ENCODE results near the gene CDH10. TPM values are rescaled to one million over a fixed set of nuclear protein-coding genes. Genes with fewer than 3 reads are reported as not detected.

The CDH10 gene
- total RNA-seq, 1 donor from 2014 or later, result 0.07 TPM

DNA sequence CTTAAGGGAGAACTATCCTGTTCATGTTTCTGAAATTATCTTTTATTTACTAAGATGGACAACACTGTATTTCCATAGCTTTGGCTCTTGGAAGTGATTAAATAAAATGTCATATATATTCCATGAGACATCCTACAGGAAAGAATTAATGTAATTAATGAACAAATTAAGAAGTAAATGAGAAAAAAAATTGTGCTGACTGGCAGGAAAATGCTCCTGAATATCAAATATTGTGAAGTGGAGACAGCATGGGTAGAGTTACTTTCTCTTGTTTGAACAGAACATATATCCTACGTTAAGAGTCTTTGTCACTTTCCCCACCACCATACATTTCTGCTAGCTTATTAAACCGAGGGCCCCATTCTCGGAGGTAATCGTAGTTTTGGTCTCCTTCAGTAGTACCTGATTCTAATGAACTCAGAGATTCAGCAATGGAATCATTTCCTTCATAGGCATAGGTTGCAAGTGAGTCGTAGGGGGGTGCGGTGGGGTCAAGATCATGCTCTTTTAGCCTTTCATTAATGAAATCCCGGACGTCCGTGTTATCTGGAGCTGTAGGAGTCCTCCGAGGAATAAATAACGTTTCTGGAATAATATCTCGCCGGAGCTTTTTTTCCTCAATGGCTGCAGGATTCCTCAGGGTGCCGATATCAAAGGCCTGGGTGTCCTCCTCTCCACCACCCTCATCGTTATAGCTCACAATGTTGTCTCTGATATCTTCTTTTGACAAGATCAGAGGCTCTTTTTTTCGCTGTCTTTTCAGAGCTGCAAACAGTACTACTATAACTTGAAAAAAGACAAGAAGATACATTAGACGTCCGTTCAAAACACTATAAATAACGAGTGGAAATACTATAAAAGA, 157.2 kb downstream of the CDH10 start:
- no peak for DNase-seq (ENCODE audit: low read depth, low spot score)

DNA sequence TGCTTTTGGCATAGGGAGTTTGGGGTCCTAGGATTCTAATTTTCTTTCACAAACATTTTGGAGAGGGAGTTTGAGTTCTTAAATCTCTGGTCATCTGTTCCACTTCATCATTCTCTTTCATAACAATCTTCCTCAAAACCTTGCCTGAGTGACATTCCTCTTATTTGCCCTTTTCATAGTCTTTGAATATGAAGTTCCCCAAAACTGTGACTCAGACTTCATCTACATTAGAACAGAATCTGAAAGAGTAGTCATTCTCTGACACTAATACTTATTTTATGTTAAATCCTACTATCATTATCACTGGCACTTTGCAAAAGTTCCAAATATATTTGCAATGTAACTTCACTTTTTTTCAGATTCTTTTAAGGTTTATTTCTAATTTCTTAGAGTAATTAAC, 163.8 kb downstream of the CDH10 start:
- no peak for DNase-seq (ENCODE audit: low read depth, low spot score)

- DNase-seq (ENCODE audit: low read depth, low spot score), result no peak
Measured at GRCh38 chr5:24477958-24478357, 166.8 kb downstream of the CDH10 start.

DNA sequence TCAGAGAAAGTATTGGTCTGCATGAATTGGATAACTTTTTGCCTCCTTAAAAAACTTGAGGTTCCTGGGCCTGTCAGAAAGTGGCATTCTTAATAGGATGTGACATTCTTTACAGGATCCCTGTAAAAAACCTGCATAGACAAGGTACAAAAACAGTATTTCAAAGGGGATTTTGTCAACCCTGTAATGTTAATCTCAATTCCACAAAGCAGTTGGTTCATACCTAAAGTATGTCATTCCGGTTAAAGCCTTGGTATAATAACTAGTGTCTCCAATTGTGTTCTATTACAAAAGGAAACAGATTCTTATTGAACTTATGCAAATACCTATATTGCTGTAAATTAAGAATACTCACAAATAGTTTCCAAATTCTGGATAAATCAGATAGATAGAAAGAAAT, 169.7 kb downstream of the CDH10 start:
- DNase-seq (ENCODE audit: low read depth, low spot score), result no peak

DNA sequence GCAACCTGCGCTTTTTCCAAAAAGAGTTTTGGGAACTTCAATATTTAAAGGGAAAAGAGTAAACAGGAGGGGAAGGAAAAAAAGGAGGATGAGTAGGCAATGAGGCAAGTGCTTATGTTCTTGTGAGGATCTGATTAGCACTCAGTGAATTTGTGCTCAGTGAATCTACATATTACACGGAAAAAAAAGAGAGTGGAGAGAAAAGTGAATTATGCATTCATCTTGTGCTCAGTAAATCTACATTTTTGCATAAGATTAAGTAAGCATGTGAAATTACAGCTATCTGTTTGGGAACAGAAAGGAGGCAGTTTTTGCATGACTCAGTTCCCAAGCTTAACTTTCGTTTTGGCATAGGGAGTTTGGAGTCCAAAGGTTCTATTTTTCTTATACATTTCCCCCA, 170.1 kb downstream of the CDH10 start:
- DNase-seq (ENCODE audit: low read depth, low spot score), result no peak

DNA sequence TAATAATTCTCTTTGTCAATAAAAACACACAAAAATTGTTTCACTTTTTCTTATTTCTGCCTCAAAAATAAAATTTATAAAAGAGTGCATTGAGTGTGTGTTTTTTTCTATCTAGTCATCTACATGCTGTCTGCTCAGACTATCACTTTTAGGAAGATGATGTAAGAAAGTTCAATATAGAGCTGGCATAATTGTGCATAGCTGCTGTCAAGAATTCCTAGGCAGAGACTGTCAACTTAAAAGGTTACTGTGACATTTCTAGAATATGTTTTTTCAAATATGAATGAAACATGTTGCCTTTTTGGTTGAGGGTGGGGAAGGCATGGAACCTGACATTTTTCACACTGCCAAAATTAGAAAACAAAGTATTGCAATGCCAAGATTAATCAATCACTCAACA, 172.3 kb downstream of the CDH10 start:
- DNase-seq (ENCODE audit: low read depth, low spot score), result no peak

DNA sequence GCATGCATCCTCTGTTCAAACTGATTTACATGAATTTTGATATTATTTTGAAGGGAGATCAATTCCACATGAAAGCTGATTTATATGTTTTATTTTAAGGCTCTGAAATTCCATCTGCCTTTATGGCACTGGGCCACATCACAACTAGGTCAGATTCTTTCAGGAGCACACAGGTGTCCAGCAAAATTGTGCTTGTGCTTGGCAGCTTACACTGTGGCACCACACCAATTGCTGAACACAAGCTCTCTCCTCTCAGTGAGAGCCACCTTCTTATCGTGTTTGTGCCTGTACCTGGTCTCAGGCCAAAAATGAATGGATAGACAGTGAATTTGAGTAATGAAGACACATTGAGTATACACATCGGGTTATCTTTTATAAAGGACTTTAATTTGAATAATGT, 200.4 kb downstream of the CDH10 start:
- no peak for DNase-seq (ENCODE audit: low read depth, low spot score)

DNA sequence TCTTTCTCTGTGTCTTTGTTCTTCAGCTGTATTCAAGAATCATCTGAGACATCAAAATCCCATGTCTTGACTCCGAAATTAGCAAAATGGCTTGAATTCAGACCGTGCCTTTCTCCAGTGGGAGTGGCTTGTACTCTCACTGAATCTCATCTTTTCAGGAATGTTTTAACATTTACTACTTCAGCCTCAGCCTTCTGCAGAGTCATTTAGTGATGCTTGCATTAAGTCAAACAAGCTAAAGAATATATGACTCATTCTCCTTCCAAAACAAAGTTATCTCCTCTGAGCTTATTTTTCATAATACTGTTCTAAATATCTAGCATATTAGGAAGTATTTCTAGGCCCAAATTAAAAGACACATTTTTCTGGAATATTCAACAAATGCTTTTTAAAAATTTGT, 205.3 kb downstream of the CDH10 start:
- no peak for DNase-seq (ENCODE audit: low read depth, low spot score)
